T-helper 17 cell (primary cell): Measurements from ENCODE around the gene CUL2. TPM values are rescaled to one million over a fixed set of nuclear protein-coding genes. Genes with fewer than 3 reads are reported as not detected.

Experiments used
- ATAC-seq: fragments of 150-1000 bp; cut with Tn5 transposase; 2 replicates; pipeline ENCODE4 v1.10.0; 2021; ENCODE audit warnings: mild to moderate bottlenecking, moderate library complexity
- DNase-seq, 3 donors: peaks; one replicate each; pipeline versions ENCODE4 v3.0.0 to v3.0.0-alpha.2; 2020 to 2021
- H3K9me3 ChIP-seq: one replicate; pipeline ENCODE4 v1.7.0; 2013; ENCODE audit warnings: low read length, mild to moderate bottlenecking; ENCODE audit not compliant: control insufficient read depth, poor library complexity, severe bottlenecking
- H3K27ac Mint-ChIP-seq: one replicate; pipeline ENCODE4 v1.8.0; 2022; ENCODE audit warnings: mild to moderate bottlenecking, moderate library complexity, mixed read lengths
- H3K27me3 Mint-ChIP-seq: one replicate; pipeline ENCODE4 v1.8.0; 2022; ENCODE audit warnings: mixed read lengths
- H3K36me3 Mint-ChIP-seq: one replicate; pipeline ENCODE4 v1.8.0; 2022; ENCODE audit warnings: low read depth, mixed read lengths
- H3K4me1 Mint-ChIP-seq: one replicate; pipeline ENCODE4 v1.8.0; 2022; ENCODE audit warnings: mild to moderate bottlenecking, mixed read lengths
- H3K4me3 Mint-ChIP-seq: one replicate; pipeline ENCODE4 v1.8.0; 2022; ENCODE audit warnings: mild to moderate bottlenecking, moderate library complexity, mixed read lengths
- total RNA-seq, 4 donors: library from RNA in 2 of 4; stranded (reverse) in 2 of 4; gene quantifications; one replicate each; pipeline ENCODE4 v1.2.3 and lab custom pipeline; 2022 to 2026

Gene CUL2
- total RNA-seq, 2 donors from 2014 or later = 25.6 to 36.9 TPM

DNA sequence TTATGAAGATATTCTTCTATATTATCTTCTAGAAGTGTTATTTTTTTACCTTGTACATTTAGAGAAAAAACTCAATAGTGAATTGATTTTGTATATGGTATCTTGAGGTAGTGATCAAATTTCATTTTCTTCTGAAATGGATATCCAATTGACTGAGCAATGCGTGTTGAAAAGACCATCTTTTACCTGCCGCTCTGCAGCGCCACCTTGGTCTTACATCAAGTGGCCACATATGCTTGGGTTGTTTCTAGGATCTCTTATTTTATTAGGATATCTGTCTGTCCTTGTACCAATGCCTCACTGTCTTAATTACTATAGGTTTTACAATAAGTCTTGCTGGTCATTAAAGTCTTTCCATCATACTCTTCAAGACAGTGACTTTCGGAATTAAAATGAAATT is 53.0 kb downstream of the CUL2 start:
- ATAC-seq (no peak), DNase-seq (no peak)
- peaks cover 8% of the 10 kb centered on the region for H3K36me3 Mint-ChIP-seq
- no peak overlapping the region for H3K27ac Mint-ChIP-seq
- no peak overlapping the region for H3K4me3 Mint-ChIP-seq
- H3K9me3 ChIP-seq = no peaks in the 10 kb centered on the region
- H3K4me1 Mint-ChIP-seq = peaks cover 18% of the 10 kb centered on the region
- H3K27me3 Mint-ChIP-seq = no peaks in the 10 kb centered on the region

GRCh38 chr10:35035606-35036005 is 54.5 kb downstream of the CUL2 start:
- no peaks in the 10 kb centered on the region for H3K9me3 ChIP-seq
- peaks cover 3% of the 10 kb centered on the region for H3K36me3 Mint-ChIP-seq
- H3K27me3 Mint-ChIP-seq = no peaks in the 10 kb centered on the region
- DNase-seq = no peak
- no peak overlapping the region for H3K27ac Mint-ChIP-seq
- H3K4me3 Mint-ChIP-seq = no peak overlapping the region
- no peak for ATAC-seq
- peaks cover 14% of the 10 kb centered on the region for H3K4me1 Mint-ChIP-seq

GRCh38 chr10:35027567-35027966 is 62.6 kb downstream of the CUL2 start:
- Mint-ChIP-seq H3K27ac (peak overlapping the region; percentile 32), H3K36me3 (peaks cover 3% of the 10 kb centered on the region), H3K4me1 (peaks cover 4% of the 10 kb centered on the region), H3K4me3 (no peak overlapping the region), H3K27me3 (no peaks in the 10 kb centered on the region)
- ATAC-seq (no peak), DNase-seq (no peak)
- H3K9me3 ChIP-seq = no peaks in the 10 kb centered on the region

DNA sequence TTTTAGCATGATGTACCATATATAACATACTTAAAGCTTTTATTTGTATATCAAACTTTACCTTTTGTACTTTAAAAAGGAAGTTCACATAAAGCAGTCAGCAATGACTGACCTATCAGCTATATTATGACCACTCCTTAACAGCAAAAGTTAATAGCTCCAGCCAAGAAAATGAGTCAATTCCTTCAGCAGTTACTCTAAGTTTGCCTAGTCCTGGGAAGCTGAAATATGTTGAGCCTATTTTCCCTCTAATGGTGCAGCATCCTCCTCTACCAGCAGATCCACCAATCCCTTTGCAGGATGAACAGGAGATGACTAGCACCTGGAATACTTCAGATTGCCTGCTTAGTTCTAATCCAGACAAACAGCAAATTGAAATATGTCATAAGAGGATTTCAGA is 64.2 kb downstream of the CUL2 start:
- no peak overlapping the region for H3K27ac Mint-ChIP-seq
- ATAC-seq (no peak), DNase-seq (no peak)
- H3K4me3 Mint-ChIP-seq = no peak overlapping the region
- peaks cover 3% of the 10 kb centered on the region for H3K36me3 Mint-ChIP-seq
- H3K4me1 Mint-ChIP-seq = peaks cover 4% of the 10 kb centered on the region
- no peaks in the 10 kb centered on the region for H3K9me3 ChIP-seq
- H3K27me3 Mint-ChIP-seq = no peaks in the 10 kb centered on the region

DNA sequence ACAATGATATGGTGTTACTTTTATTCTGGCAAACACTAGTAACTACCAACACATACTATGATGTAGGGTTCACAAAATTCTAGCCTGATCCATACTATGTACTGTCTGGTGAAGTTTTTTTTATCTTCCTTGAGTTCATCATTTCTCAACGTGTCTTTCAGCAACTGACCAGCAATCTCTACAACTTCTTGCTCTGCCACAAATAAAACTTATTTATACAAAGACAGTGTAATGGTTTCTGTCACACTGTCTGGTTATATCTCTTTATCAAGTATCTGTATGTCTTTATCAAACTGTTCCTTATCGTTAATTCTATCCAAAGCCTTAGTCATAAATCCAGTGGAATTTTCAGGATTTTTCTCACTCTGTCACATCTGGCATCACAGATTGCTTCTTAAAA is 69.7 kb downstream of the CUL2 start:
- Mint-ChIP-seq H3K4me3 (no peak overlapping the region), H3K27ac (no peak overlapping the region), H3K27me3 (no peaks in the 10 kb centered on the region), H3K36me3 (no peaks in the 10 kb centered on the region), H3K4me1 (peaks cover 12% of the 10 kb centered on the region)
- DNase-seq = no peak
- ATAC-seq = no peak
- H3K9me3 ChIP-seq = no peaks in the 10 kb centered on the region

GRCh38 chr10:35019041-35020024 is 70.8 kb downstream of the CUL2 start:
- Mint-ChIP-seq H3K27me3 (no peaks in the 10 kb centered on the region), H3K4me1 (peaks cover 10% of the 10 kb centered on the region), H3K36me3 (no peaks in the 10 kb centered on the region), H3K4me3 (no peak overlapping the region), H3K27ac (no peak overlapping the region)
- ATAC-seq (no peak), DNase-seq (no peak)
- no peaks in the 10 kb centered on the region for H3K9me3 ChIP-seq

- Mint-ChIP-seq H3K36me3 (no peaks in the 10 kb centered on the region), H3K27ac (peak overlapping the region; percentile 65), H3K27me3 (no peaks in the 10 kb centered on the region), H3K4me1 (peaks cover 10% of the 10 kb centered on the region), H3K4me3 (no peak overlapping the region)
- DNase-seq = no peak
- ATAC-seq = no peak
- no peaks in the 10 kb centered on the region for H3K9me3 ChIP-seq
These were observed 72.5 kb downstream of the CUL2 start for GRCh38 chr10:35017608-35018007.

- Mint-ChIP-seq H3K36me3 (no peaks in the 10 kb centered on the region), H3K27ac (no peak overlapping the region), H3K27me3 (no peaks in the 10 kb centered on the region), H3K4me1 (peaks cover 10% of the 10 kb centered on the region), H3K4me3 (no peak overlapping the region)
- no peak for ATAC-seq
- H3K9me3 ChIP-seq = no peaks in the 10 kb centered on the region
- DNase-seq = no peak
These were observed 74.2 kb downstream of the CUL2 start for GRCh38 chr10:35015843-35016408.

DNA sequence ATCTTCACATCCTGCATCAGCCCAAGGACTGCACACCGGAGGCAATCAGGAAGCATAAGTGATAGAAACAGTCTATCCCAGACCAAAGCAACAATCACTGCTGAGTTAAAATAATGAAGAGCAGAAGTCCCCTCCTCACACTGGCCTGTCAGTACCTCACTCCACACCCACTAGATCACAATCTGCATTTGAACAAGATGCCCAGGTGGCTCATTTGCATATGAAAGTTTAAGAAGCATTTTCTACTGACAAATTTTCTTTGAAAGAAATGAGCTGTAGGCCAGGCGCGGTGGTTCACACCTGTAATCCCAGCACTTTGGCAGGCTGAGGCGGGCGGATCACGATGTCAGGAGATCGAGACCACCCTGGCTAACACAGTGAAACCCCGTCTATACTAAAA is 77.4 kb downstream of the CUL2 start:
- peaks cover 3% of the 10 kb centered on the region for H3K36me3 Mint-ChIP-seq
- H3K27ac Mint-ChIP-seq = no peak overlapping the region
- H3K27me3 Mint-ChIP-seq = no peaks in the 10 kb centered on the region
- no peak for ATAC-seq
- H3K4me1 Mint-ChIP-seq = no peaks in the 10 kb centered on the region
- no peaks in the 10 kb centered on the region for H3K9me3 ChIP-seq
- DNase-seq = no peak
- no peak overlapping the region for H3K4me3 Mint-ChIP-seq

DNA sequence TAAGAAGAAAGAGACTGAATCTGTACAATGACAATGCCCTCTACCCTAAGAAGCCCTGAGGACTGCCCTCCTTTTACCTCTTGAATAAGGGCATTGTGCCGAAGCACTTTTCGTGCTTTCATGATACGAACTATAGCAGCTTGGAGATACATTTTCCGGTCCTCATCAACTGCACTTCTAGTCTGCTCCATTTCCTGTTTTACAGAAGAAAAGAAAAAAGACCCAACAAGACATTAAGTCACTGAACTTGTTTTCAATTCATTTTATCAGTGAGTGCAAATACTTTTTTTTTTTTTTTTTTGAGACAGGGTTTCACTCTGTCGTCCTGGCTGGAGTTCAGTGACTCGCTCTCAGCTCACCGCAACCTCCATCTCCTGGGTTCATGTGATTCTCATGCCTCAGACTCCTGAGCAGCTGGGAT is 78.4 kb downstream of the CUL2 start:
- H3K36me3 Mint-ChIP-seq = peaks cover 3% of the 10 kb centered on the region
- H3K9me3 ChIP-seq = no peaks in the 10 kb centered on the region
- no peaks in the 10 kb centered on the region for H3K4me1 Mint-ChIP-seq
- peak overlapping the region; percentile 41 for H3K27ac Mint-ChIP-seq
- no peak overlapping the region for H3K4me3 Mint-ChIP-seq
- ATAC-seq (peak; percentile 25), DNase-seq (no peak)
- H3K27me3 Mint-ChIP-seq = no peaks in the 10 kb centered on the region

DNA sequence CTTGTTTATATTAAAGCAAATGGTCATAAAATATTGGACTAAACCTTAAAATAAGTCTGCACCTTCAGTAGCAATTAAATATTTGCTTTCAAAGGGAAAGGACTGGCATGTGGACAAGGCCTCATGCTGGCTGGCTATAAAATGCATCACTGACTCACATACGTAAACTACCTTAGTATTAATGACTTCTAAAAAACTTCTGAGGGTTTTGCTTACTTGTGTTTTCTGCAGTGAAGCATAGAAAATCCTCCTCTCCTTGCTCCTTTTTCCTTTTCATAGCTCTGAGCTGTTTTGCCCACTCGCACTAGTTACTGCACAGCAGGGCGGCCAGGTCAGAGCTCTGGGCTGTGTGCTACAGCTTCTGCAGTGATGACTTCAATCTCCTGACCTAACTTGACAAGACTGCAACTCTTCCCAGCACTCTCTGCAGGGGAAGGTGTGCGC is 82.3 kb downstream of the CUL2 start:
- Mint-ChIP-seq H3K27ac (no peak overlapping the region), H3K27me3 (no peaks in the 10 kb centered on the region), H3K4me3 (no peak overlapping the region), H3K4me1 (no peaks in the 10 kb centered on the region), H3K36me3 (peaks cover 3% of the 10 kb centered on the region)
- H3K9me3 ChIP-seq = no peaks in the 10 kb centered on the region
- ATAC-seq (no peak), DNase-seq (no peak)

DNA sequence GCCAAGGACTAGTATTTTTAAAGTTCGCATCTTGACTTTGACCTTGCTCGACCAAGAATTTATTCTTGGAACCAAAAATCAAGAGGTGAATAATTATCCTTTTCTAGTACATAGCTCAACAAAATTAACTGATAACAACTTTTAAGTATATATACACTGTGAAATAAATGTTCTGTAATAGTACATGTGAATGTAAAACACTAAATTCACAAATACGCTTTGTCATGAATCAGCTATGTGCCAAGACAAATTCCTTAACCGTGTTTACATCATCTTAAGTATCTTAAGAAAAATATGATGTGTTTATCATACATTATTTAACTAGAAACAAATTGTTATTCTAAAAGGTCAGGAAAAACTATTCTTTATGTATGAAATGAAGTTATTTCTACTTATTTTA is 83.3 kb downstream of the CUL2 start:
- Mint-ChIP-seq H3K36me3 (peaks cover 3% of the 10 kb centered on the region), H3K4me1 (no peaks in the 10 kb centered on the region), H3K27me3 (no peaks in the 10 kb centered on the region), H3K27ac (no peak overlapping the region), H3K4me3 (no peak overlapping the region)
- ATAC-seq (no peak), DNase-seq (no peak)
- no peaks in the 10 kb centered on the region for H3K9me3 ChIP-seq

DNA sequence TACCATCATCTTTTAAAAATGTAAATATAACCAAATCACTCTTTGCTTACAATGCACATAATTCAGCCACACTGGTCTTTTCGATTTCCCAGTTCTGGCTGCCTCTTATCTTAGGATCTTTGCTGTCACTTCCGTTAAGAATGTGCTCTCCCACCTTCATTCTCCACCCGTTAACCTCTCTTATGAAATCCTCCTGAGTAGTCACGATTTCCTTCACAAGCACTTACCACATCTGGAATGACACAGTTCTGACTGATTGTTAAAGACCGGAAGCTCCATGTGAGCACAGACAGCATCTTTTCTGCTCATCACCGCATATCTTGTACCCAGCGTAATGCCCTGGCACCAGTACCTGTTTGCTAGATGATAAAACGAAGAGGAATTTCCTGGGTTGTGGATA is 84.3 kb downstream of the CUL2 start:
- no peaks in the 10 kb centered on the region for H3K9me3 ChIP-seq
- H3K27me3 Mint-ChIP-seq = no peaks in the 10 kb centered on the region
- no peak for ATAC-seq
- no peak for DNase-seq
- H3K27ac Mint-ChIP-seq = no peak overlapping the region
- H3K4me3 Mint-ChIP-seq = no peak overlapping the region
- H3K36me3 Mint-ChIP-seq = peaks cover 3% of the 10 kb centered on the region
- no peaks in the 10 kb centered on the region for H3K4me1 Mint-ChIP-seq

DNA sequence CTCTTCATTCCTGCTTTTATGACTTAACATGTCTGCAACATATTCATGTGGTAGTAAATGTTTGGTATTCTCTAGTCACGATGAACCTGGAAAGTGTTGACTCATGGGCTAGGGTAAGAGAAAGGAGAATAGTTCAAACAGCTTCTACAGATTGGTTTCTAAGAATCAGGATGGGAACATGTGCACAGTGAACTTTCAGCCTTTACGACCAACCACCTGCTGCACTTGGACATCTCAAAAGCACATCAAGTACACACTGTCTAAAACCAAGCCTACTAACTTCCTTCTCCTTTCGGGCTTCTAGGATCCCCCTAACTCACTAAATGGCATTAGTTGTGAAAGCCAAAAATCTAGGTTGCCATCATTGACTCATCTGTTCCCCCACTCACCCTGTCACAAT is 85.5 kb downstream of the CUL2 start:
- H3K36me3 Mint-ChIP-seq = peaks cover 3% of the 10 kb centered on the region
- DNase-seq = no peak
- no peak for ATAC-seq
- no peaks in the 10 kb centered on the region for H3K9me3 ChIP-seq
- peak overlapping the region; percentile 19 for H3K27ac Mint-ChIP-seq
- H3K4me3 Mint-ChIP-seq = no peak overlapping the region
- no peaks in the 10 kb centered on the region for H3K4me1 Mint-ChIP-seq
- H3K27me3 Mint-ChIP-seq = no peaks in the 10 kb centered on the region
